ENCODE measurements around the gene TEX29. TPM values are rescaled to one million over a fixed set of nuclear protein-coding genes. Genes with fewer than 3 reads are reported as not detected.

TEX29 gene
- total and polyA plus RNA-seq, 2 donors, result 0.80 to 10.1 TPM

DNA sequence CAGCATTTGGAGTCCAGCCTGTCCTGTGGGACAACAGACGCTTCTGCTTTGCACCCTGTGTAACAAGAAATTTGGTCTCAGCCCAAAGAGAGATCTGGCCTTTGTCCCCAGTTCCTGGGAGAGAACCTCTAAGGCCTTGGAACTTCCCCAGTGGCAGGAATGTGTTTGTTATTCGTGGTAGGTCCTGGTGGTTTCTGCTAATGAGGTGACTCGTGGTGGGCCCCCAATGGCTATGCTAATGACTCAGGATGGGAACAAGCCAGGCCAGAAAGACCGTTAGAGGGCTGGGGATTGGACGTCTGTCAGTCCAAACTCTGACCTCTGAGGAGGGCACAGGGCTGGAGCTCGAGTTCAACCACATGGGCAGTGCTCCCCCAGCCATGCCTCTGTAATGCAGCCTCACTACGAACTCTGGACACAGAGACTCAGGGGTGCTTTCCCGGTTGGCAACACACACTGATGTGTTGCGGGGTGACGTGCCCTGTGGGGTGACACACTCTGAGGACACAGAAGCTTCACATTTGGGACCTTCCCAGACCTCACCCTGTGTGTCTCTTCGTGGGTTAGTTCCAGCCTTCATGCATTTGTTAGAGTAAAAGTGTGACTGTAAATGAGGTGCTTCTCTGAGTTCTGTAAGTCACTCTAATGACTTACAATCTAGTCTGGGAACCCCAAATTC lies 38.9 kb downstream of the TEX29 start:
- no peaks in the 10 kb centered on the region for H3K4me1 ChIP-seq (ENCODE audit: control insufficient read depth in 2 of 2, insufficient read depth in 2 of 2, low read length in 2 of 2)
- 80% methylated on average over 11 of the region's 11 CpGs for WGBS
- peaks cover 0 to 3% of the 10 kb centered on the region in 2 donors for H3K9me3 ChIP-seq (ENCODE audit: control insufficient read depth in 2 of 2, insufficient read depth in 1 of 2, low read length in 1 of 2)
- H3K4me3 ChIP-seq (ENCODE audit: low read length in 2 of 2), result no peak overlapping the region
- DNase-seq (ENCODE audit: low read depth in 6 of 9, low spot score in 9 of 9), result no peak
- no peaks in the 10 kb centered on the region for H3K36me3 ChIP-seq (ENCODE audit: control insufficient read depth in 2 of 2, insufficient read depth in 2 of 2, low read length in 1 of 2)
- H3K27me3 ChIP-seq (ENCODE audit: control insufficient read depth in 2 of 2, insufficient read depth in 1 of 2, low read length in 1 of 2), result peaks cover 0 to 2% of the 10 kb centered on the region in 2 donors
- no peak overlapping the region for H3K27ac ChIP-seq (ENCODE audit: low read depth in 1 of 2, low read length in 1 of 2)

DNA sequence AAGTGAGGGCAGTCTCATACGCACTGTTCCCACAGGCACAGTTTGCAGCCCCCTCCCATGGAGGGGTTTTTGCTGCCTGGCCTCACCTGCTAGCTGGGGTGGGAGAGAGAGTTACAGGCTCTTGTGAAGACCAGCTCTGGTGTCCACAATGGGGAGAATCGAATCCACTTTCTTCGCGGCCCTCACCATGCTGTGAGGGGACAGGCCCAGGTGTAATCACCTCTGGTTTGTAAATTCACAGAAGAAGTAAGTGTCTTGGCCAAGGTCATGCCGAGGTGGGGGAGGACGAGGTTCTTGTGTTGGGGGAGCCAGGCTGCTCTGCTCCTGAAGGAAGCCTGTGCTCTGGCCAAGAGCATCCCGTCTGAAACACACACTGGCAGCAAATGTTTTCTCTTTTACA lies 39.5 kb downstream of the TEX29 start:
- no peak overlapping the region for H3K27ac ChIP-seq (ENCODE audit: low read depth in 1 of 2, low read length in 1 of 2)
- no peaks in the 10 kb centered on the region for H3K36me3 ChIP-seq (ENCODE audit: control insufficient read depth in 2 of 2, insufficient read depth in 2 of 2, low read length in 1 of 2)
- H3K4me1 ChIP-seq (ENCODE audit: control insufficient read depth in 2 of 2, insufficient read depth in 2 of 2, low read length in 2 of 2), result no peaks in the 10 kb centered on the region
- no peak overlapping the region for H3K4me3 ChIP-seq (ENCODE audit: low read length in 2 of 2)
- H3K9me3 ChIP-seq (ENCODE audit: control insufficient read depth in 2 of 2, insufficient read depth in 1 of 2, low read length in 1 of 2), result peaks cover 0 to 3% of the 10 kb centered on the region in 2 donors
- H3K27me3 ChIP-seq (ENCODE audit: control insufficient read depth in 2 of 2, insufficient read depth in 1 of 2, low read length in 1 of 2), result peaks cover 0 to 2% of the 10 kb centered on the region in 2 donors
- 92% methylated on average over 7 of the region's 7 CpGs for whole genome bisulfite sequencing
- no peak for DNase-seq (ENCODE audit: low read depth in 6 of 9, low spot score in 9 of 9)

DNA sequence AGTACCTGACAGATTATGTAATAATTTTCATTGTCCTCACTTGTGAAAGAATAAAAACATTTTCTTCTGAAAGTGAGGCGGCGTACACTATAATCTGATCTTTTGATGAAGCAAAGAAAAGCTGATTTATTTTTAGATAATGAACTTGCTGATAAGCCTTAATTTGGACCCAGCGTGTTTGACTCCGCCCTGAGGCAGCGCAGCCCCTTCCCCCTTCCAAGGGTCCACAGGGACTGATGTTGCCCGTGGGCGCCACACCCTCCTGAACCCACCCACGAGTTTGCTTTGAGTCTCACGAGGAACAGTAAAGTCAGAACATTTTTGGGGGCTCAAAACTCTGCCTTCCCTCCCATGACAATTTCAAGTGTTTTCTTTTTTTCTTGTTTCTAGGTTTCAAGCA lies 40.0 kb downstream of the TEX29 start:
- H3K4me3 ChIP-seq (ENCODE audit: low read length in 2 of 2), result no peak overlapping the region
- no peak for DNase-seq (ENCODE audit: low read depth in 6 of 9, low spot score in 9 of 9)
- H3K36me3 ChIP-seq (ENCODE audit: control insufficient read depth in 2 of 2, insufficient read depth in 2 of 2, low read length in 1 of 2), result no peaks in the 10 kb centered on the region
- no peaks in the 10 kb centered on the region for H3K4me1 ChIP-seq (ENCODE audit: control insufficient read depth in 2 of 2, insufficient read depth in 2 of 2, low read length in 2 of 2)
- H3K27ac ChIP-seq (ENCODE audit: low read depth in 1 of 2, low read length in 1 of 2), result no peak overlapping the region
- peaks cover 0 to 3% of the 10 kb centered on the region in 2 donors for H3K9me3 ChIP-seq (ENCODE audit: control insufficient read depth in 2 of 2, insufficient read depth in 1 of 2, low read length in 1 of 2)
- H3K27me3 ChIP-seq (ENCODE audit: control insufficient read depth in 2 of 2, insufficient read depth in 1 of 2, low read length in 1 of 2), result peaks cover 0 to 2% of the 10 kb centered on the region in 2 donors
- WGBS, result 91% methylated on average over 9 of the region's 9 CpGs

DNA sequence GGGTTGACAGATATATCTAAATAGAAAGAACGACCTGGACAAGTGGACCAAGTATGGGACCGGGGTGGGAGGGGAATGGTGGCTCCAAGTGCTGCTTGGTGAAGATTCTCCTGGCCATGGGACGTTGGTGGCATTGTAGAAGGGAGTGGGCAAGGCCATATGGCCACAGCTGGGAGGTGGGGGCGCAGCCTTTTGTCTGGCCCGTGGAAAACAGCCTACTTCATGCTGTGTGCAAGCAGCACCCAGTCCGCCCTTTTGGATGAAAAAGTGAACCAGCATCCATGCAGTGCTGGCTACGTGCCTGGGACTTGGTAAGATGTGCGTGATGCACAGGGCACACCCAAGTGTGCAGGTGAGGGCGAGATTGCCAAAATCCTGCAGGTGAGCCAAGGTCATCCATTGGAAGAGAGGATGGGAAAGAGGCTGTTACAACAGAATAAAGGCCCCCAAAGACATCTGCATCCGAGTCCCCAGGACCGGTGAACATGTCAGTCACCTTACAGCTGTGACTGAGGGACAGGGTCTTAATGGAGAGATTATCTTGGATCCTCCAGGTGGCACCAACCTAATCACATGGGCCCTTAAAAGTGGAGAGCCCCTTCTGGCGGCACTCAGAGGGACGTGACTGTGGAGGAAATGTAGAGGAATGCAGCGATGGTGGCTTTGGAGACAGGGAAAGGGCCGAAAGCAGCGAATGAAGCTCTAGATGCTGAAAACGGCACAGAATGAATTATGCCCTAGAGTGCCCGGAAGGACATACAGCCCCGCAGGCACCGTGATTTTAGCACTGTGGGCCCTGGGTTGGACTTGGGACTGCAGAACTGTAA lies 40.8 kb downstream of the TEX29 start:
- H3K27ac ChIP-seq (ENCODE audit: low read depth in 1 of 2, low read length in 1 of 2), result no peak overlapping the region
- H3K4me3 ChIP-seq (ENCODE audit: low read length in 2 of 2), result no peak overlapping the region
- no peaks in the 10 kb centered on the region for H3K36me3 ChIP-seq (ENCODE audit: control insufficient read depth in 2 of 2, insufficient read depth in 2 of 2, low read length in 1 of 2)
- H3K27me3 ChIP-seq (ENCODE audit: control insufficient read depth in 2 of 2, insufficient read depth in 1 of 2, low read length in 1 of 2), result peaks cover 0 to 2% of the 10 kb centered on the region in 2 donors
- DNase-seq (ENCODE audit: low read depth in 6 of 9, low spot score in 9 of 9), result no peak
- 95% methylated on average over 20 of the region's 20 CpGs for WGBS
- H3K4me1 ChIP-seq (ENCODE audit: control insufficient read depth in 2 of 2, insufficient read depth in 2 of 2, low read length in 2 of 2), result no peaks in the 10 kb centered on the region
- peaks cover 0 to 3% of the 10 kb centered on the region in 2 donors for H3K9me3 ChIP-seq (ENCODE audit: control insufficient read depth in 2 of 2, insufficient read depth in 1 of 2, low read length in 1 of 2)

DNA sequence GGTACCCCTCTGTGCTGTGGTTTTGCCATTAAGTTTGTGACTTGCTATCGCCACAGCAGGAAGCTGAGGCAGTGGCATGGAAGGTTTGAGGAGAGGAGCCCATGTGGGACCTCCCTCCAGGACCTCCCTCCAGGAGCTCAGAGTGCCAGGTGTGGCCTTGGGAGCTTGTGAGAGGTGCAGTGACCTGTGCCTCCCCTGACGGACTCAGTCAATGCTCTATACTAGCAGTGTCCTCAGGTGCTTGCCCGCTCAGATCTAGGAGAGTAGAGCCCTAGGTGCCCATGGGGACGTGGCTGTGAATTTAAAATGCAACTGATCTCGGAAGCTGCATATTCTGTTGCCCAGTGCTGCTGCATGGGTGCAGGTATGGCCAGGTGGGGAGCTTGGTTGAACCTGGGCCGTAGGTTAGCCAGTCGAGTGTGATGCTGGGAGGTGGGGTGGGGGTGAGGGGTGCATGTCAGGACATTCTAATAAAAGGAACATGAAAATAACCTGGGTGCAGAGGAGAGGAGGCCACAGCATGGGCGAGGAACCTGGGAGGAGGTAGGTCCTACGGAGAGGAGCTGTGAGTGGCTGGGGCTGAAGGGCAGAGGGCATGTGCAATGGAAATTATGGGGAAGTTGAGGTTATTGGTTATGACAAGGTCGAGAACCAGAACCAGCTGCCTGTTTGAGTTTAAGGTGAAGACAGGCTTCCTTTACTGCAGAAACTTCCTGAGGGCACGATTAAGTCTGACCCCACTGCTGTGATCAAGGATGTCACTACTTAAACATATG lies 41.6 kb downstream of the TEX29 start:
- H3K4me3 ChIP-seq (ENCODE audit: low read length in 2 of 2), result no peak overlapping the region
- DNase-seq (ENCODE audit: low read depth in 6 of 9, low spot score in 9 of 9), result no peak
- peaks cover 0 to 2% of the 10 kb centered on the region in 2 donors for H3K27me3 ChIP-seq (ENCODE audit: control insufficient read depth in 2 of 2, insufficient read depth in 1 of 2, low read length in 1 of 2)
- H3K36me3 ChIP-seq (ENCODE audit: control insufficient read depth in 2 of 2, insufficient read depth in 2 of 2, low read length in 1 of 2), result no peaks in the 10 kb centered on the region
- H3K9me3 ChIP-seq (ENCODE audit: control insufficient read depth in 2 of 2, insufficient read depth in 1 of 2, low read length in 1 of 2), result peaks cover 0 to 3% of the 10 kb centered on the region in 2 donors
- WGBS, result 73% methylated on average over 11 of the region's 11 CpGs
- H3K27ac ChIP-seq (ENCODE audit: low read depth in 1 of 2, low read length in 1 of 2), result no peak overlapping the region
- no peaks in the 10 kb centered on the region for H3K4me1 ChIP-seq (ENCODE audit: control insufficient read depth in 2 of 2, insufficient read depth in 2 of 2, low read length in 2 of 2)

DNA sequence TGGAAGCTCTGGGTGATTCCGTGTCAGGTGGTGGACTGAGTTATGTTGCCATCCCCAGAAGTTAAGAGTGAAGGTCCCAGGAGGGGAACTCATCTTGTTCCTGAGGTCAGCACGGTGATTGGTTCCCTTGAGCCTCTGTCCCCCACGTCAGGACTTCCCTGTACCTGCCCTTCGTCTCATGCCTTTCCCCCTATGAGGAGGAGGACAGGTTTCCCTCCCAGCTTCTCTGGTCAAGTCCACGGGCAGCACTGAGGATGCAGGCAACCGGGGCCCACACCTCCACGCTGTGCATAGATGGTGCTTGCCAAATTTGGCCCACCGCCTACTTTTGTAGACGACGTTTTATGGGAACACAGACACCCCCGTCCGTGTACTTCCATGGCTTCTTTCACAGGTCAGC lies 42.7 kb downstream of the TEX29 start:
- H3K4me1 ChIP-seq (ENCODE audit: control insufficient read depth in 2 of 2, insufficient read depth in 2 of 2, low read length in 2 of 2), result no peaks in the 10 kb centered on the region
- 88% methylated on average over 12 of the region's 12 CpGs for WGBS
- peaks cover 0 to 2% of the 10 kb centered on the region in 2 donors for H3K9me3 ChIP-seq (ENCODE audit: control insufficient read depth in 2 of 2, insufficient read depth in 1 of 2, low read length in 1 of 2)
- no peak overlapping the region for H3K27ac ChIP-seq (ENCODE audit: low read depth in 1 of 2, low read length in 1 of 2)
- no peaks in the 10 kb centered on the region for H3K36me3 ChIP-seq (ENCODE audit: control insufficient read depth in 2 of 2, insufficient read depth in 2 of 2, low read length in 1 of 2)
- H3K4me3 ChIP-seq (ENCODE audit: low read length in 2 of 2), result no peak overlapping the region
- no peak for DNase-seq (ENCODE audit: low read depth in 6 of 9, low spot score in 9 of 9)
- peaks cover 0 to 2% of the 10 kb centered on the region in 2 donors for H3K27me3 ChIP-seq (ENCODE audit: control insufficient read depth in 2 of 2, insufficient read depth in 1 of 2, low read length in 1 of 2)

DNA sequence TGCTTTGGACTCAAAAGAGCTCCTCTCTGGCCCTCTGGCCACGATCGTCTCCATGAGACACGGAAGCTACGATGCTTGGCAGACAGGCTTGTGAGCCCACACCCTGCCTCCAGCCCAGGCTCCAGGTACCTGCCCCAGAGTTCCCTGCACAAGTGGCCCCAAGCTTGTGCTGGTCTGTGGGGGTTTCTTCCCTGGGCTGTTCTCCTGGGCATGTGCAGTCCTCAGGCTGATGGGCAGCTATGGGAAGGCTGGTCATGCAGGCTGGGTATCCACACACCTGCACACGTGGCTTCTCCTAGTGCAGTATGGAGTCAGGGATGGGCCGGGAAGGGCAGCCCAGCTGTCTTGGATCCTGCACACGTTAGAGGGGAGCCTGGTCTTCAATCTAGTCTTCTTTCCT lies 43.1 kb downstream of the TEX29 start:
- Histone ChIP-seq H3K36me3 (ENCODE audit: control insufficient read depth in 2 of 2, insufficient read depth in 2 of 2, low read length in 1 of 2) (no peaks in the 10 kb centered on the region), H3K27ac (ENCODE audit: low read depth in 1 of 2, low read length in 1 of 2) (no peak overlapping the region), H3K9me3 (ENCODE audit: control insufficient read depth in 2 of 2, insufficient read depth in 1 of 2, low read length in 1 of 2) (no peaks in the 10 kb centered on the region), H3K27me3 (ENCODE audit: control insufficient read depth in 2 of 2, insufficient read depth in 1 of 2, low read length in 1 of 2) (peaks cover 0 to 2% of the 10 kb centered on the region in 2 donors), H3K4me1 (ENCODE audit: control insufficient read depth in 2 of 2, insufficient read depth in 2 of 2, low read length in 2 of 2) (no peaks in the 10 kb centered on the region), H3K4me3 (ENCODE audit: low read length in 2 of 2) (no peak overlapping the region)
- DNase-seq (ENCODE audit: low read depth in 6 of 9, low spot score in 9 of 9), result no peak
- WGBS, result 93% methylated on average over 7 of the region's 7 CpGs

DNA sequence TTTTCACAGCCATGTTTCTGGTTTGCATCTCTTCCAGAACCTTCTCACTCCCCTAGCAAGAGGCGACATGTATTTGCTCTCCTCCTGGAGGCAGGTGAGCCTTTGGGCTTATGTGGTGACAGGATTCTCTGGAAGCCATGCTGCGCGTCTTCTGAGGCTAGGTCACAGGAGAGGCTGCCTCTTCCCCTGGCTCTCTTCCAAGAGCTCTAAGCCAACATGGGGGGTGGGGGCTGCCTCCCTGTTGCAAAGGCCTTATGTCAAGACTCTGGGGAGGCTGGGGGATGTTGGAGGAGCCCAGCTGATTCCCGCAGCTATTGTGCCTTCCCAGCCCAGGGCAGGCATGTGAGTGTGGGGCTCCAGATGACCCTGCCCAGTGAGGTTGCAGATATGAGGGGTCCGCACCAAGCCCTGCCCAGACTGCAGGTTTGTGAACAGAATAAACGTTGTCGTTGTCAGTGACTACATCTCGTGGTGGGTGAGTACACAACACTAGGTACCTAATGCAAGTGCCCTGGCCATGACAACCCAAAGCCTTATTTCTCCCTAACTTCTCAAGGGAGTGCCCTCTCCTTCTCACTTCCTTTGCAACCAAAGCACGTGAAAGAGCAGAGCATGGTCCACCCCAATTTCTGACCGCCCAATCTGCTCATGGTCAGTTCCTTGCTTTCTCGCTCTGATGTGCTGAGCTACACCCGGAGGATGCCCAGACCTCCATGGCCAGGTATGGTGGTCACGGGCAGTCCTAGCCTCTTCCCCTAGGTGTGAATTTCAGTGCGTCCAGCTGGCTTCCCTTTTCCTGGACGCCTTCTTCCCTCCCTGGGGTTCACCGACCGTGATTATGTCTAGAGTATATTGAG lies 44.9 kb downstream of the TEX29 start:
- Histone ChIP-seq H3K27me3 (ENCODE audit: control insufficient read depth in 2 of 2, insufficient read depth in 1 of 2, low read length in 1 of 2) (no peaks in the 10 kb centered on the region), H3K27ac (ENCODE audit: low read depth in 1 of 2, low read length in 1 of 2) (no peak overlapping the region), H3K9me3 (ENCODE audit: control insufficient read depth in 2 of 2, insufficient read depth in 1 of 2, low read length in 1 of 2) (peaks cover 0 to 3% of the 10 kb centered on the region in 2 donors), H3K4me1 (ENCODE audit: control insufficient read depth in 2 of 2, insufficient read depth in 2 of 2, low read length in 2 of 2) (no peaks in the 10 kb centered on the region), H3K4me3 (ENCODE audit: low read length in 2 of 2) (no peak overlapping the region), H3K36me3 (ENCODE audit: control insufficient read depth in 2 of 2, insufficient read depth in 2 of 2, low read length in 1 of 2) (no peaks in the 10 kb centered on the region)
- 94% methylated on average over 17 of the region's 17 CpGs for WGBS
- DNase-seq (ENCODE audit: low read depth in 6 of 9, low spot score in 9 of 9), result no peak
